Psoas muscle (tissue), 8 donors: ENCODE data around the gene KAT2A. TPM values are rescaled to one million over a fixed set of nuclear protein-coding genes. Genes with fewer than 3 reads are reported as not detected.
A peak's percentile ranks its signal among the peaks of the same experiment; 100 is the strongest.

Experiments used
- ATAC-seq, 4 donors: fragments of 200-7000 bp; cut with Tn5 transposase; one replicate each; pipeline ENCODE4 v1.9.1; 2020; ENCODE audit warnings: moderate library complexity in 3 of 4, mild to moderate bottlenecking in 2 of 4
- DNase-seq, 2 donors: peaks; one replicate each; pipeline ENCODE4 v3.0.0-alpha.2; 2020
- H3K27ac ChIP-seq: fragments of 200-600 bp; one replicate; pipeline ENCODE4 v1.8.0; 2022
- H3K27me3 ChIP-seq, 3 donors: fragments of 200-600 bp in 1 of 3; one replicate each; pipeline versions ENCODE4 v1.6.1 to v1.8.0; 2013 to 2022; ENCODE audit warnings: low read length in 2 of 3, mild to moderate bottlenecking in 2 of 3, moderate library complexity in 1 of 3; ENCODE audit not compliant: insufficient read depth in 3 of 3
- H3K36me3 ChIP-seq, 2 donors: fragments of 200-600 bp in 1 of 2; one replicate each; pipeline versions ENCODE4 v1.6.1 to v1.8.0; 2013 to 2022; ENCODE audit warnings: low read depth in 1 of 2, mild to moderate bottlenecking in 1 of 2, moderate library complexity in 1 of 2; ENCODE audit not compliant: insufficient read depth in 1 of 2
- H3K4me1 ChIP-seq: fragments of 200-600 bp; one replicate; pipeline ENCODE4 v1.8.0; 2022
- H3K4me3 ChIP-seq: fragments of 200-600 bp; one replicate; pipeline ENCODE4 v1.8.0; 2022; ENCODE audit warnings: mild to moderate bottlenecking
- H3K9me3 ChIP-seq: fragments of 200-600 bp; one replicate; pipeline ENCODE4 v1.8.0; 2022
- CTCF ChIP-seq: fragments of 200-600 bp; IDR thresholded peaks from one replicate; pipeline ENCODE4 v1.8.0; 2022; ENCODE audit warnings: antibody characterized with exemption
- WGBS, 3 donors: extraction: QIAGEN DNeasy Blood & Tissue Kit; methylation state at CpG; one replicate each; pipeline versions ENCODE4 v1.1.6 to v1.1.7; 2013; 5-methylcytosine and 5-hydroxymethylcytosine counted together
- intact Hi-C, 2 donors: fragments of 100-400 bp; cut with DNase I; formaldehyde crosslinking; loops; one replicate each; pipeline versions ENCODE4 v1.11.0 to v1.14.2; 2022
- polyA plus RNA-seq, 3 donors: library from polyadenylated mRNA; stranded (reverse); fragments of 200-250 nt; gene quantifications; one replicate each; pipeline ENCODE4 v1.2.3, GENCODE V29; 2013
- total RNA-seq, 4 donors: library from RNA; stranded (reverse); fragmentation: NEBNext Ultra II Directional in 2 of 4; extraction: Animal tissue kit (Norgen Biotek cat#: 25700) in 2 of 4; gene quantifications; one replicate each; pipeline versions ENCODE4 v1.2.1 to v1.2.4, GENCODE V29; 2021 to 2023
- donor health status: healthy with polysubstance abuse.
- donor health status: DM: no; HTN: no; CAD: no; lungs with moderate emphysema.
- donor health status: Bipolar disorder and iron deficiency.
- donor health status: healthy.
- donor health status: DM: yes; HTN: yes; CAD: no.
- donor health status: DM: no; HTN: no; CAD: no.
- donor health status: DM: no; HTN: no; CAD: no.
- donor health status: DM: yes; HTN: yes; CAD: no.

Gene KAT2A
- total and polyA plus RNA-seq, 7 donors: 12.3 to 35.3 (median 20.9) TPM

DNA sequence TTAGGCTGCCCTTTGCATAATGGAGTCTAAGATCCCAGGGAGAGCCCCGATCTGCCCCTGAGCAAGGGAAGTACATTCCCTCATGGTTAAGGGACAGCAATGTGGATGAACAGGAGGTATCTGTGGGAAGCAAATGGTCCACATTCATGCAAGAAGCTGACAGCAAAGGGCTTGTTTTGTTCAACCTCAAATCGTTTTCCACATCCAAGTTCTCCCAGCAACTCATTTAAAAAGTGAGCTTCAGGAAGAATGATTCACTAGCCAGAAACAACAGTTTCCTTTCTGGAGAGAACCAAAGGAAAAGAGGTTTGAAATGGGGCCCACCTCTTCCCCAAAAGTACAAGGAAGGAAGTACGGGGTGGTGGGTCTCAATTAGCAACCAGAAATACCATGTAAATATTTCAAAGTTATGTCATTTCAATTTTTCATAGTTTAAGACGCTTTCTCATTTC lies 10.8 kb upstream of the KAT2A start:
- intact Hi-C loops: loop anchor here in 1 of 2 donors (10.0 kb wide), 1 partner anchor 143 kb away; the partner anchor contains the start of gene STAT5B
- Histone ChIP-seq H3K4me1 (peaks cover 72% of the 10 kb centered on the region), H3K27ac (peak overlapping the region; percentile 59), H3K9me3 (no peaks in the 10 kb centered on the region), H3K4me3 (no peak overlapping the region), H3K27me3 (no peaks in the 10 kb centered on the region), H3K36me3 (peaks cover 4 to 50% of the 10 kb centered on the region in 2 donors)
- 61% methylated on average over 4 of the region's 4 CpGs for WGBS, 3 donors
- TF ChIP-seq CTCF: no peak
- no peak for ATAC-seq
- DNase-seq: no peak

- no peak for ATAC-seq
- intact Hi-C loops: loop anchor here in 1 of 2 donors (10.0 kb wide), 1 partner anchor 144 kb away; the partner anchor contains the start of gene STAT5B
- H3K27me3 ChIP-seq: no peaks in the 10 kb centered on the region
- WGBS, 3 donors: 93 to 94% (median 94%) methylated on average over 4 of the region's 4 CpGs
- no peak for DNase-seq
- H3K4me1 ChIP-seq: peaks cover 64% of the 10 kb centered on the region
- H3K9me3 ChIP-seq: no peaks in the 10 kb centered on the region
- H3K4me3 ChIP-seq: no peak overlapping the region
- H3K27ac ChIP-seq: peak overlapping the region; percentile 59
- no peak for TF ChIP-seq CTCF
- H3K36me3 ChIP-seq: peaks cover 4 to 52% of the 10 kb centered on the region in 2 donors
These were observed 10.1 kb upstream of the KAT2A start for GRCh38 chr17:42131232-42131631.

GRCh38 chr17:42130310-42130936 lies 9.3 kb upstream of the KAT2A start:
- no peak for TF ChIP-seq CTCF
- H3K27ac ChIP-seq: peak overlapping the region; percentile 59
- DNase-seq (no peak), ATAC-seq (peak in 2 of 4 donors; percentile 44 to 45)
- H3K9me3 ChIP-seq: no peaks in the 10 kb centered on the region
- H3K4me1 ChIP-seq: peaks cover 56% of the 10 kb centered on the region
- peaks cover 4 to 57% of the 10 kb centered on the region in 2 donors for H3K36me3 ChIP-seq
- WGBS, 3 donors: 80 to 86% (median 85%) methylated on average over 16 of the region's 16 CpGs
- intact Hi-C loops: loop anchor here in 1 of 2 donors (10.0 kb wide), 1 partner anchor 144 kb away; the partner anchor contains the start of gene STAT5B
- H3K4me3 ChIP-seq: no peak overlapping the region
- no peaks in the 10 kb centered on the region for H3K27me3 ChIP-seq

- no peak for DNase-seq
- Histone ChIP-seq H3K4me3 (no peak overlapping the region), H3K36me3 (peaks cover 4 to 57% of the 10 kb centered on the region in 2 donors), H3K9me3 (no peaks in the 10 kb centered on the region), H3K27ac (peak overlapping the region; percentile 59), H3K27me3 (no peaks in the 10 kb centered on the region), H3K4me1 (peaks cover 46% of the 10 kb centered on the region)
- no peak for TF ChIP-seq CTCF
- peak in 2 of 4 donors; percentile 5 to 24 for ATAC-seq
- intact Hi-C loops: loop anchor here in 1 of 2 donors (5.0 kb wide), 1 partner anchor 53 kb away; the partner anchor contains the start of gene KCNH4
- 78 to 85% (median 80%) methylated on average over 6 to 8 of the region's 8 CpGs for WGBS, 3 donors
These were observed 8.1 kb upstream of the KAT2A start for GRCh38 chr17:42129109-42129837.
